ENCODE measurements around the gene FKBP1B. TPM values are rescaled to one million over a fixed set of nuclear protein-coding genes. Genes with fewer than 3 reads are reported as not detected.
"Not testable (repeated sequence)": the region's sequence is repeated elsewhere in the genome, so short reads cannot be mapped to it uniquely, and the experiment has no call there.

The FKBP1B gene
- total RNA-seq, 2 donors from 2014 or later: 0.27 to 2.6 TPM

GRCh38 chr2:24084386-24085199 is 35.1 kb downstream of the FKBP1B start, which contains the start of gene TP53I3:
TSS of gene TP53I3 (minus strand) at chr2:24084834. CDS start at chr2:24084326, 508 bp downstream.
- Mint-ChIP-seq H3K36me3 (ENCODE audit: low read depth) (no peaks in the 10 kb centered on the region), H3K27ac (peak within 1 kb of the TSS; percentile 60), H3K27me3 (no peaks in the 10 kb centered on the region), H3K4me1 (peaks cover 14% of the 10 kb centered on the region), H3K4me3 (peak within 1 kb of the TSS; percentile 90)
- ATAC-seq (peak; percentile 94), DNase-seq (peak; percentile 75 to 89 (median 83))
- no peaks in the 10 kb centered on the region for H3K9me3 ChIP-seq (ENCODE audit: control insufficient read depth, low read length, poor library complexity, severe bottlenecking)

GRCh38 chr2:24085200-24085489 is 35.6 kb downstream of the FKBP1B start:
- Mint-ChIP-seq H3K4me1 (peaks cover 14% of the 10 kb centered on the region), H3K27ac (peak overlapping the region; percentile 60), H3K36me3 (ENCODE audit: low read depth) (no peaks in the 10 kb centered on the region)

GRCh38 chr2:24086241-24086640 is 36.7 kb downstream of the FKBP1B start:
- DNase-seq (no peak), ATAC-seq (no peak)
- Mint-ChIP-seq H3K4me1 (peaks cover 14% of the 10 kb centered on the region), H3K27me3 (no peaks in the 10 kb centered on the region), H3K4me3 (no peak overlapping the region), H3K27ac (peak overlapping the region; percentile 34), H3K36me3 (ENCODE audit: low read depth) (no peaks in the 10 kb centered on the region)
- no peaks in the 10 kb centered on the region for H3K9me3 ChIP-seq (ENCODE audit: control insufficient read depth, low read length, poor library complexity, severe bottlenecking)

More at GRCh38 chr2:24085200-24085489, 35.6 kb downstream of the FKBP1B start:
- H3K9me3 ChIP-seq (ENCODE audit: control insufficient read depth, low read length, poor library complexity, severe bottlenecking): no peaks in the 10 kb centered on the region
- no peaks in the 10 kb centered on the region for H3K27me3 Mint-ChIP-seq
- no peak for ATAC-seq
- peak overlapping the region; percentile 90 for H3K4me3 Mint-ChIP-seq
- DNase-seq: no peak

GRCh38 chr2:24087032-24087431 is 37.5 kb downstream of the FKBP1B start:
- Mint-ChIP-seq H3K4me3 (no peak overlapping the region), H3K27me3 (no peaks in the 10 kb centered on the region), H3K36me3 (ENCODE audit: low read depth) (no peaks in the 10 kb centered on the region), H3K27ac (no peak overlapping the region), H3K4me1 (peaks cover 14% of the 10 kb centered on the region)
- no peak for DNase-seq
- ATAC-seq: no peak
- no peaks in the 10 kb centered on the region for H3K9me3 ChIP-seq (ENCODE audit: control insufficient read depth, low read length, poor library complexity, severe bottlenecking)

GRCh38 chr2:24088821-24089359 is 39.3 kb downstream of the FKBP1B start:
- H3K4me3 Mint-ChIP-seq: no peak overlapping the region
- DNase-seq: no peak
- H3K36me3 Mint-ChIP-seq (ENCODE audit: low read depth): no peaks in the 10 kb centered on the region
- no peak overlapping the region for H3K27ac Mint-ChIP-seq
- no peaks in the 10 kb centered on the region for H3K27me3 Mint-ChIP-seq
- peaks cover 8% of the 10 kb centered on the region for H3K4me1 Mint-ChIP-seq
- ATAC-seq: no peak
- no peaks in the 10 kb centered on the region for H3K9me3 ChIP-seq (ENCODE audit: control insufficient read depth, low read length, poor library complexity, severe bottlenecking)

- ATAC-seq, H3K4me1 Mint-ChIP-seq: not testable (repeated sequence)
Observed at GRCh38 chr2:24093270-24093669, 43.7 kb downstream of the FKBP1B start.

GRCh38 chr2:24095171-24095677 is 45.7 kb downstream of the FKBP1B start:
- not testable (repeated sequence) for H3K36me3 Mint-ChIP-seq (ENCODE audit: low read depth); H3K27ac Mint-ChIP-seq

More at GRCh38 chr2:24093270-24093669, 43.7 kb downstream of the FKBP1B start:
- H3K27ac Mint-ChIP-seq; H3K36me3 Mint-ChIP-seq (ENCODE audit: low read depth); H3K9me3 ChIP-seq (ENCODE audit: control insufficient read depth, low read length, poor library complexity, severe bottlenecking); DNase-seq; H3K27me3 Mint-ChIP-seq; H3K4me3 Mint-ChIP-seq: not testable (repeated sequence)

GRCh38 chr2:24100732-24101131 is 51.2 kb downstream of the FKBP1B start:
- not testable (repeated sequence) for H3K4me1 Mint-ChIP-seq; H3K27ac Mint-ChIP-seq; H3K36me3 Mint-ChIP-seq (ENCODE audit: low read depth); H3K27me3 Mint-ChIP-seq; H3K9me3 ChIP-seq (ENCODE audit: control insufficient read depth, low read length, poor library complexity, severe bottlenecking); H3K4me3 Mint-ChIP-seq; DNase-seq; ATAC-seq

More at GRCh38 chr2:24095171-24095677, 45.7 kb downstream of the FKBP1B start:
- H3K4me1 Mint-ChIP-seq; H3K27me3 Mint-ChIP-seq; H3K9me3 ChIP-seq (ENCODE audit: control insufficient read depth, low read length, poor library complexity, severe bottlenecking); DNase-seq; H3K4me3 Mint-ChIP-seq; ATAC-seq: not testable (repeated sequence)

GRCh38 chr2:24101992-24102391 is 52.5 kb downstream of the FKBP1B start:
- ATAC-seq (no peak), DNase-seq (no peak)
- H3K9me3 ChIP-seq (ENCODE audit: control insufficient read depth, low read length, poor library complexity, severe bottlenecking): no peaks in the 10 kb centered on the region
- no peaks in the 10 kb centered on the region for H3K27me3 Mint-ChIP-seq
- H3K4me3 Mint-ChIP-seq: no peak overlapping the region
- no peaks in the 10 kb centered on the region for H3K4me1 Mint-ChIP-seq
- no peak overlapping the region for H3K27ac Mint-ChIP-seq
- no peaks in the 10 kb centered on the region for H3K36me3 Mint-ChIP-seq (ENCODE audit: low read depth)

- DNase-seq (no peak), ATAC-seq (no peak)
- Mint-ChIP-seq H3K27me3 (no peaks in the 10 kb centered on the region), H3K4me3 (no peak overlapping the region), H3K27ac (no peak overlapping the region), H3K4me1 (no peaks in the 10 kb centered on the region), H3K36me3 (ENCODE audit: low read depth) (no peaks in the 10 kb centered on the region)
- H3K9me3 ChIP-seq (ENCODE audit: control insufficient read depth, low read length, poor library complexity, severe bottlenecking): no peaks in the 10 kb centered on the region
Observed at GRCh38 chr2:24102677-24103076, 53.1 kb downstream of the FKBP1B start.

GRCh38 chr2:24104110-24104650 is 54.6 kb downstream of the FKBP1B start:
- ATAC-seq: no peak
- Mint-ChIP-seq H3K4me3 (no peak overlapping the region), H3K27me3 (no peaks in the 10 kb centered on the region), H3K36me3 (ENCODE audit: low read depth) (no peaks in the 10 kb centered on the region), H3K4me1 (no peaks in the 10 kb centered on the region), H3K27ac (no peak overlapping the region)
- no peak for DNase-seq
- no peaks in the 10 kb centered on the region for H3K9me3 ChIP-seq (ENCODE audit: control insufficient read depth, low read length, poor library complexity, severe bottlenecking)

GRCh38 chr2:24104906-24105305 is 55.4 kb downstream of the FKBP1B start:
- no peak overlapping the region for H3K27ac Mint-ChIP-seq

GRCh38 chr2:24105816-24106215 is 56.3 kb downstream of the FKBP1B start:
- no peak overlapping the region for H3K4me3 Mint-ChIP-seq

More at GRCh38 chr2:24104906-24105305, 55.4 kb downstream of the FKBP1B start:
- DNase-seq: no peak
- Mint-ChIP-seq H3K4me1 (no peaks in the 10 kb centered on the region), H3K27me3 (no peaks in the 10 kb centered on the region), H3K36me3 (ENCODE audit: low read depth) (no peaks in the 10 kb centered on the region), H3K4me3 (no peak overlapping the region)
- no peak for ATAC-seq
- H3K9me3 ChIP-seq (ENCODE audit: control insufficient read depth, low read length, poor library complexity, severe bottlenecking): no peaks in the 10 kb centered on the region

More at GRCh38 chr2:24105816-24106215, 56.3 kb downstream of the FKBP1B start:
- DNase-seq (no peak), ATAC-seq (no peak)
- Mint-ChIP-seq H3K27me3 (no peaks in the 10 kb centered on the region), H3K36me3 (ENCODE audit: low read depth) (no peaks in the 10 kb centered on the region), H3K27ac (no peak overlapping the region), H3K4me1 (no peaks in the 10 kb centered on the region)
- no peaks in the 10 kb centered on the region for H3K9me3 ChIP-seq (ENCODE audit: control insufficient read depth, low read length, poor library complexity, severe bottlenecking)
